ENCODE measurements around the gene AFG1L. TPM values are rescaled to one million over a fixed set of nuclear protein-coding genes. Genes with fewer than 3 reads are reported as not detected.

AFG1L gene
- total RNA-seq, 6 experiments from 2014 or later = 4.8 to 5.7 (median 5.3) TPM

DNA sequence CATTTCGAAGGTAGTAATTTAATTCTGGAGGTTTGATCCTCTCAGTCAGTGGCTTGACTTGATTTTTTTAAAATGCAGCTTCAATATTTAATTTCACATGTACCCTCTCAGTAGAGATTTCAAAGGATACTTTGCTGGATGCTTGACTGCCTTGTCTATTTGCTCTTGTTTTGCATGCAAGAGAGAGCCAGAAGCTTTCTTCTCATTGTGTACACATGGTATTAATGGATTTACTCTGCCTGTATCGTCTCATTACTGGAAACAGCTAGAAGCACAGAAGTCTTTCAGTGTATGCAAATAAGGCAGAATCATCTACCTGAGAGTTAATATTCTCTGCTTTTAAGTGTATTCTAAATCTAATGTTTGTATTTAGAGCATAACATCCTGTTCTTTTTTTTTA lies 181.5 kb downstream of the AFG1L start:
- no peak for DNase-seq
- H3K9me3 Mint-ChIP-seq = no peaks in the 10 kb centered on the region
- peaks cover 14% of the 10 kb centered on the region for H3K36me3 Mint-ChIP-seq (ENCODE audit: low read depth)
- H3K27me3 Mint-ChIP-seq (ENCODE audit: insufficient read depth) = no peaks in the 10 kb centered on the region
- TF ChIP-seq CTCF (IDR thresholded peaks at IDR 0.05) = no peak
- no peaks in the 10 kb centered on the region for H3K4me1 Mint-ChIP-seq (ENCODE audit: low read depth)
- H3K4me3 Mint-ChIP-seq = no peak overlapping the region
- H3K27ac Mint-ChIP-seq = no peak overlapping the region

DNA sequence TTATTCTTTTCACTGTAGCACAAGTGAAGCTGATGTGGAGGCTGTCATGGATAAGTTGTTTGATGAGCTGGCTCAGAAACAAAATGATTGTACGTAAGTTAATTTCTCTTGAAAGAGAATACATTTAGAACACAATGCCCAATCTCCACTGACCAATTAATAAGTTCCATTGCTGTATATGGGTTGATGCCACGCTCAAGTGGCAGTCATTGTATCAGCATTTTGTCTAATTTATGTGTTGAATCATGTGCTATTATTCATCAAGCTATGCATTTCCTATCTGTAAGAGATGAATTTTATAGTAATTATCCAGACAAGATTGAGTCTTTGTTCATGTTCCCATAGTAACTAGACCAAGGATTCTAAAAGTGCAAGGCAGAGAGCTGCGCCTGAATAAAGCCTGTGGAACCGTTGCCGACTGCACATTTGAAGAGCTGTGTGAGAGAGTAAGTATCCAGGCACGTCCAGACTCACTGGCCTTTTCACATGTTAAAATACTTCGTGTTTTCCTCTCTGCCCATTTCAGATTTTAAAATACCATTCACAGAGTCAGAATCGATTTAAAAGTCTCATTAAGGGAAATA lies 182.1 kb downstream of the AFG1L start:
- TF ChIP-seq CTCF (IDR thresholded peaks at IDR 0.05) = no peak
- no peaks in the 10 kb centered on the region for H3K27me3 Mint-ChIP-seq (ENCODE audit: insufficient read depth)
- H3K27ac Mint-ChIP-seq = no peak overlapping the region
- H3K4me3 Mint-ChIP-seq = no peak overlapping the region
- DNase-seq = no peak
- no peaks in the 10 kb centered on the region for H3K4me1 Mint-ChIP-seq (ENCODE audit: low read depth)
- no peaks in the 10 kb centered on the region for H3K9me3 Mint-ChIP-seq
- peaks cover 17% of the 10 kb centered on the region for H3K36me3 Mint-ChIP-seq (ENCODE audit: low read depth)

GRCh38 chr6:108482559-108482958 lies 187.7 kb downstream of the AFG1L start:
- TF ChIP-seq CTCF (IDR thresholded peaks at IDR 0.05) = no peak
- no peaks in the 10 kb centered on the region for H3K4me1 Mint-ChIP-seq (ENCODE audit: low read depth)
- peaks cover 24% of the 10 kb centered on the region for H3K36me3 Mint-ChIP-seq (ENCODE audit: low read depth)
- H3K27ac Mint-ChIP-seq = no peak overlapping the region
- no peak for DNase-seq
- no peak overlapping the region for H3K4me3 Mint-ChIP-seq
- no peaks in the 10 kb centered on the region for H3K9me3 Mint-ChIP-seq
- no peaks in the 10 kb centered on the region for H3K27me3 Mint-ChIP-seq (ENCODE audit: insufficient read depth)

GRCh38 chr6:108484016-108484415 lies 189.2 kb downstream of the AFG1L start:
- Mint-ChIP-seq H3K27me3 (ENCODE audit: insufficient read depth) (no peaks in the 10 kb centered on the region), H3K36me3 (ENCODE audit: low read depth) (peaks cover 24% of the 10 kb centered on the region), H3K4me1 (ENCODE audit: low read depth) (no peaks in the 10 kb centered on the region), H3K27ac (no peak overlapping the region), H3K9me3 (no peaks in the 10 kb centered on the region), H3K4me3 (no peak overlapping the region)
- DNase-seq = no peak
- no peak for TF ChIP-seq CTCF (IDR thresholded peaks at IDR 0.05)

DNA sequence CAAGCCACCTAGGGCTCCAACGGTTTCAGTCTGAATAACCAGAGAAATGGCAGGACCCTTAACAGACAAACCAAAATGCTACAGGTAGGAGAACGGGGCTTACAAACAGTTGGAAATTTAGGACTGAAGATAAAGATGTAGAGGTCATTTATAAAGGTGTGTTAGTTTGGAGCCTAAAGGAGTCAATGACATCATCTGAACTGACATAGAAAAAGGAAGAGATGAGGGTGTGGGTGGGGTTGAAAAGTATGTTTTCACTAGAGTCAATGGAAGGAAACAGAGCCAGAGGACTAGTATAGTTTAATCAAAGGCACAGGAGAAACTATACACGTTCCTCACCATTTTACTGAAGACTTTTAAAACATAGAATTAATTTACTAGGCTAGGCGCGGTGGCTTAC lies 194.8 kb downstream of the AFG1L start:
- H3K36me3 Mint-ChIP-seq (ENCODE audit: low read depth) = no peaks in the 10 kb centered on the region
- H3K4me1 Mint-ChIP-seq (ENCODE audit: low read depth) = no peaks in the 10 kb centered on the region
- no peak overlapping the region for H3K4me3 Mint-ChIP-seq
- no peaks in the 10 kb centered on the region for H3K9me3 Mint-ChIP-seq
- H3K27me3 Mint-ChIP-seq (ENCODE audit: insufficient read depth) = no peaks in the 10 kb centered on the region; the same call in 1 of the 2 replicates
- no peak for DNase-seq
- no peak overlapping the region for H3K27ac Mint-ChIP-seq
- TF ChIP-seq CTCF (IDR thresholded peaks at IDR 0.05) = no peak
